Neural cell (in vitro differentiated cells): ENCODE data around the gene SHISAL1. TPM values are rescaled to one million over a fixed set of nuclear protein-coding genes. Genes with fewer than 3 reads are reported as not detected.

Experiments
- H2AFZ ChIP-seq: fragments of 200-600, 300-800 bp; sonication (generic), shearing (Covaris generic); 2 replicates; pipeline ENCODE4 v1.6.0; 2014; ENCODE audit warnings: low read depth, mild to moderate bottlenecking, antibody characterized with exemption, low read length, moderate library complexity
- H3F3A ChIP-seq: fragments of 200-600 bp; shearing (Covaris generic); 2 replicates; pipeline ENCODE4 v1.6.1; 2016; ENCODE audit warnings: mild to moderate bottlenecking, moderate library complexity, mixed read lengths, antibody characterized with exemption, low read length; ENCODE audit not compliant: insufficient read depth, poor library complexity, severe bottlenecking
- H3K27ac ChIP-seq: fragments of 200-600, 300-800 bp; sonication (generic), shearing (Covaris generic); 2 replicates; pipeline ENCODE4 v1.5.1; 2014; ENCODE audit warnings: mild to moderate bottlenecking, low read length, moderate library complexity
- H3K27me3 ChIP-seq: fragments of 300-800, 200-600 bp; sonication (generic), shearing (Covaris generic); 2 replicates; pipeline ENCODE4 v1.6.0; 2014; ENCODE audit warnings: mild to moderate bottlenecking, low read depth, low read length, moderate library complexity; ENCODE audit not compliant: insufficient read depth
- H3K36me3 ChIP-seq: fragments of 300-800, 200-600 bp; sonication (generic), shearing (Covaris generic); 2 replicates; pipeline ENCODE4 v1.5.1; 2014; ENCODE audit warnings: mild to moderate bottlenecking, antibody characterized with exemption, low read length, moderate library complexity; ENCODE audit not compliant: insufficient read depth
- H3K4me2 ChIP-seq: fragments of 300-800, 200-600 bp; sonication (generic), shearing (Covaris generic); 2 replicates; pipeline ENCODE4 v1.6.0; 2014; ENCODE audit warnings: mild to moderate bottlenecking, low read length
- H3K4me3 ChIP-seq: fragments of 300-800, 200-600 bp; sonication (generic), shearing (Covaris generic); 2 replicates; pipeline ENCODE4 v1.5.1; 2014; ENCODE audit warnings: mild to moderate bottlenecking, low read length, moderate library complexity
- H3K79me2 ChIP-seq: fragments of 200-600 bp; shearing (Covaris generic); replicated peaks from 2 replicates; pipeline ENCODE4 v1.6.0; 2014; ENCODE audit warnings: mild to moderate bottlenecking, low read length, moderate library complexity; ENCODE audit not compliant: insufficient read depth
- H3K9ac ChIP-seq: fragments of 300-800, 200-600 bp; sonication (generic), shearing (Covaris generic); 2 replicates; pipeline ENCODE4 v1.6.1; 2016; ENCODE audit warnings: mild to moderate bottlenecking, low read length, mixed read lengths
- H3K9me2 ChIP-seq: fragments of 200-600 bp; shearing (Covaris generic); 2 replicates; pipeline ENCODE4 v1.6.1; 2016; ENCODE audit warnings: mild to moderate bottlenecking, low read length, mixed read lengths; ENCODE audit not compliant: insufficient read depth
- H3K9me3 ChIP-seq: fragments of 200-600, 300-800 bp; sonication (generic), shearing (Covaris generic); 2 replicates; pipeline ENCODE4 v1.6.1; 2016; ENCODE audit warnings: mild to moderate bottlenecking, mixed run types, low read length, moderate library complexity, mixed read lengths
- H4K20me1 ChIP-seq: fragments of 200-600 bp; shearing (Covaris generic); 2 replicates; pipeline ENCODE4 v1.6.1; 2016; ENCODE audit warnings: mild to moderate bottlenecking, mixed run types; ENCODE audit not compliant: insufficient read depth
- EP300 ChIP-seq: fragments of 450-650 bp; conservative IDR thresholded peaks from 2 replicates; pipeline ENCODE4 v1.6.1; 2014; ENCODE audit warnings: antibody characterized with exemption, mild to moderate bottlenecking, moderate library complexity; ENCODE audit not compliant: poor library complexity, severe bottlenecking
- EZH2 ChIP-seq: fragments of 200-600, 300-800 bp; shearing (Covaris generic), sonication (generic); IDR thresholded peaks from 2 replicates; pipeline ENCODE4 v1.6.1; 2014; ENCODE audit warnings: antibody characterized with exemption, low read length, borderline replicate concordance, mild to moderate bottlenecking; ENCODE audit not compliant: insufficient read depth, poor library complexity, severe bottlenecking
- MXI1 ChIP-seq: fragments of 450-650 bp; conservative IDR thresholded peaks from 2 replicates; pipeline ENCODE4 v1.6.1; 2014; ENCODE audit warnings: antibody characterized with exemption, mild to moderate bottlenecking; ENCODE audit not compliant: poor library complexity, severe bottlenecking
- POLR2AphosphoS5 ChIP-seq: IDR thresholded peaks from 2 replicates; pipeline ENCODE4 v1.6.1; 2012
- RAD21 ChIP-seq: fragments of 450-650 bp; conservative IDR thresholded peaks from 2 replicates; pipeline ENCODE4 v1.6.1; 2014; ENCODE audit warnings: antibody characterized with exemption, mild to moderate bottlenecking, moderate library complexity
- SMC3 ChIP-seq: fragments of 450-650 bp; conservative IDR thresholded peaks from 2 replicates; pipeline ENCODE4 v1.6.1; 2014; ENCODE audit warnings: antibody characterized with exemption, mild to moderate bottlenecking, moderate library complexity; ENCODE audit not compliant: poor library complexity
- TAF1 ChIP-seq: IDR thresholded peaks from 2 replicates; pipeline ENCODE4 v1.6.1; 2012; ENCODE audit warnings: low read depth
- polyA plus RNA-seq: library from polyadenylated mRNA; depleted of rRNA; stranded (reverse); fragments of >200 nt; gene quantifications from 2 replicates; pipeline ENCODE4 v1.2.3, GENCODE V29; 2014
- TF ChIP-seq, protein P1 (sequence below): fragments of 450-650 bp; IDR thresholded peaks from 2 replicates; pipeline ENCODE4 v1.5.1; 2014; ENCODE audit warnings: antibody characterized with exemption, mild to moderate bottlenecking, moderate library complexity; ENCODE audit not compliant: poor library complexity, severe bottlenecking
- TF ChIP-seq, protein P2 (sequence below): IDR thresholded peaks from 2 replicates; pipeline ENCODE4 v1.6.1; 2012; ENCODE audit warnings: borderline replicate concordance

The SHISAL1 gene
- polyA plus RNA-seq, 1 donor from 2014 or later, result 15.4 TPM

DNA sequence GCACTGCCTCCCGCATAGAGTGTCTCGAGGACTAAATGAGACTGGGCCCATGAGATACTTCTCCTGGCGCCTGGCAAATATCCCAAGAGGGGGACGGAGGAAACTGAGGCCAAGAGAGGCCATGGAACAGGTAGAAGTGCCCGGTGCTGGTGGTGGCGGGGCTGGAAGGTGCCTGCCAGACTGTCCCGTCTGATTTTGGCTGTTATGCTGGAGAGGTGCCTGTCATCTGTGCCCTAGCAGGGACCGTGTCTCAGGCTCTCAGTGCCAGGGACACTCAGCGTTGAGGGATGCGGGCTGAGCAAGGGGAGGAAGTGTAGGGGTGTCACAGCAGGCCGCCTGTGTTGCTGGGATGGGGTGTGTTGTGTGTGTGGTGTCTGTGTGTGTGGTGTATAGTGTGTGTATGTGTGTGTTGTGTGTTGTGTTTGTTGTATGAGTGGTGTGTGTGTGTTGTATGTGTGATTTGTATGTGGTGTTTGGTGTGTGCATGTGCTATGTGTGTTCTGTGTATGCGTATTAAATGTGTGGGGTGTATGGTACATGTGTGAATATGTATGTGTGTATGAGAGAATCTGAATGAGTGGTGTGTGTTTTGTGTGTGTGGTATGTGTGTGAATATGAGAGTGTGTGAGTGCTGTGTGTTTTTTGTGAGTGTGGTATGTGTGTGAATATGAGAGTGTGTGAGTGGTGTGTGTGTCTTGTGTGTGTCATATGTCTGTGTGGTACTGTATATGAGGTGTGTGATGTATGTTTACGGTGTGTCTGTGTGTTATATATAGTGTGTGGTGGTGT lies 21.3 kb upstream of the SHISAL1 start:
- Histone ChIP-seq H3K27me3 (peaks cover 25% of the 10 kb centered on the region), H2AFZ (no peak overlapping the region), H3K4me2 (no peak overlapping the region), H3K36me3 (no peaks in the 10 kb centered on the region), H3K4me3 (no peak overlapping the region), H4K20me1 (no peaks in the 10 kb centered on the region), H3K9ac (no peak overlapping the region), H3K79me2 (no peaks in the 10 kb centered on the region), H3K27ac (no peak overlapping the region), H3K9me3 (no peaks in the 10 kb centered on the region), H3K9me2 (no peaks in the 10 kb centered on the region), H3F3A (no peaks in the 10 kb centered on the region)
- TF ChIP-seq RAD21 (no peak), POLR2AphosphoS5 (no peak), EZH2 (no peak), EP300 (no peak), TAF1 (no peak), SMC3 (no peak), MXI1 (no peak)
- TF ChIP-seq, protein P1, sequence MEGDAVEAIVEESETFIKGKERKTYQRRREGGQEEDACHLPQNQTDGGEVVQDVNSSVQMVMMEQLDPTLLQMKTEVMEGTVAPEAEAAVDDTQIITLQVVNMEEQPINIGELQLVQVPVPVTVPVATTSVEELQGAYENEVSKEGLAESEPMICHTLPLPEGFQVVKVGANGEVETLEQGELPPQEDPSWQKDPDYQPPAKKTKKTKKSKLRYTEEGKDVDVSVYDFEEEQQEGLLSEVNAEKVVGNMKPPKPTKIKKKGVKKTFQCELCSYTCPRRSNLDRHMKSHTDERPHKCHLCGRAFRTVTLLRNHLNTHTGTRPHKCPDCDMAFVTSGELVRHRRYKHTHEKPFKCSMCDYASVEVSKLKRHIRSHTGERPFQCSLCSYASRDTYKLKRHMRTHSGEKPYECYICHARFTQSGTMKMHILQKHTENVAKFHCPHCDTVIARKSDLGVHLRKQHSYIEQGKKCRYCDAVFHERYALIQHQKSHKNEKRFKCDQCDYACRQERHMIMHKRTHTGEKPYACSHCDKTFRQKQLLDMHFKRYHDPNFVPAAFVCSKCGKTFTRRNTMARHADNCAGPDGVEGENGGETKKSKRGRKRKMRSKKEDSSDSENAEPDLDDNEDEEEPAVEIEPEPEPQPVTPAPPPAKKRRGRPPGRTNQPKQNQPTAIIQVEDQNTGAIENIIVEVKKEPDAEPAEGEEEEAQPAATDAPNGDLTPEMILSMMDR, result no peak
- TF ChIP-seq, protein P2, sequence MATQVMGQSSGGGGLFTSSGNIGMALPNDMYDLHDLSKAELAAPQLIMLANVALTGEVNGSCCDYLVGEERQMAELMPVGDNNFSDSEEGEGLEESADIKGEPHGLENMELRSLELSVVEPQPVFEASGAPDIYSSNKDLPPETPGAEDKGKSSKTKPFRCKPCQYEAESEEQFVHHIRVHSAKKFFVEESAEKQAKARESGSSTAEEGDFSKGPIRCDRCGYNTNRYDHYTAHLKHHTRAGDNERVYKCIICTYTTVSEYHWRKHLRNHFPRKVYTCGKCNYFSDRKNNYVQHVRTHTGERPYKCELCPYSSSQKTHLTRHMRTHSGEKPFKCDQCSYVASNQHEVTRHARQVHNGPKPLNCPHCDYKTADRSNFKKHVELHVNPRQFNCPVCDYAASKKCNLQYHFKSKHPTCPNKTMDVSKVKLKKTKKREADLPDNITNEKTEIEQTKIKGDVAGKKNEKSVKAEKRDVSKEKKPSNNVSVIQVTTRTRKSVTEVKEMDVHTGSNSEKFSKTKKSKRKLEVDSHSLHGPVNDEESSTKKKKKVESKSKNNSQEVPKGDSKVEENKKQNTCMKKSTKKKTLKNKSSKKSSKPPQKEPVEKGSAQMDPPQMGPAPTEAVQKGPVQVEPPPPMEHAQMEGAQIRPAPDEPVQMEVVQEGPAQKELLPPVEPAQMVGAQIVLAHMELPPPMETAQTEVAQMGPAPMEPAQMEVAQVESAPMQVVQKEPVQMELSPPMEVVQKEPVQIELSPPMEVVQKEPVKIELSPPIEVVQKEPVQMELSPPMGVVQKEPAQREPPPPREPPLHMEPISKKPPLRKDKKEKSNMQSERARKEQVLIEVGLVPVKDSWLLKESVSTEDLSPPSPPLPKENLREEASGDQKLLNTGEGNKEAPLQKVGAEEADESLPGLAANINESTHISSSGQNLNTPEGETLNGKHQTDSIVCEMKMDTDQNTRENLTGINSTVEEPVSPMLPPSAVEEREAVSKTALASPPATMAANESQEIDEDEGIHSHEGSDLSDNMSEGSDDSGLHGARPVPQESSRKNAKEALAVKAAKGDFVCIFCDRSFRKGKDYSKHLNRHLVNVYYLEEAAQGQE, result no peak

DNA sequence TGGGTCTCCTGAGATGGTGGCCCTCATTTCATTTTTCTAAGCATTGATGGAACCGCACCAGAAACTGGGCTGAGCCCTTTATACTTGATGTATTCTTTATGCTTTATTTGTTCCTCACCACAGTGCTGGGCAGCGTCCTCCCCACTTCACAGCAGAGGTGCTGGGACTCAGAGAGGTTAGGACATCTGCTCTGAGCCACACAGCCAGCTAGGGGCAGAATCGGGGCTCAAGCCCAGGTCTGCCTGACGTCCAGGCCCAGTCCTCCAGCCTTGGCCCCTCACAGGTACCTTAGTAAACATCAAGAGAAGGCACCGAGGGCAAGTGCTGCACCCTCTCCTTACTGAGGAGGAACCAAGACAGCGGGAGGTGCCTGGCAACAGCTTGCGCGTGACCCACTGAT lies 20.2 kb upstream of the SHISAL1 start:
- Histone ChIP-seq H3K4me3 (no peak overlapping the region), H3K9ac (no peak overlapping the region), H3K36me3 (no peaks in the 10 kb centered on the region), H4K20me1 (no peaks in the 10 kb centered on the region), H3K27me3 (peaks cover 25% of the 10 kb centered on the region), H3F3A (no peaks in the 10 kb centered on the region), H2AFZ (no peak overlapping the region), H3K9me2 (no peaks in the 10 kb centered on the region), H3K9me3 (no peaks in the 10 kb centered on the region), H3K27ac (no peak overlapping the region), H3K4me2 (no peak overlapping the region), H3K79me2 (no peaks in the 10 kb centered on the region)
- no peak for TF ChIP-seq EP300
- no peak for TF ChIP-seq RAD21
- TF ChIP-seq, protein P2, result no peak
- TF ChIP-seq MXI1, result no peak
- no peak for TF ChIP-seq POLR2AphosphoS5
- no peak for TF ChIP-seq TAF1
- TF ChIP-seq SMC3, result no peak
- TF ChIP-seq, protein P1, result no peak
- no peak for TF ChIP-seq EZH2
